Measurements from ENCODE around the gene GET4. TPM values are rescaled to one million over a fixed set of nuclear protein-coding genes. Genes with fewer than 3 reads are reported as not detected.
A peak's percentile ranks its signal among the peaks of the same experiment; 100 is the strongest.

Gene GET4
- total RNA-seq, 2 donors from 2014 or later: 34.8 to 42.2 TPM

GRCh38 chr7:886626-887487 lies 10.5 kb downstream of the GET4 start:
- Histone ChIP-seq H3K27me3 (no peaks in the 10 kb centered on the region), H3K36me3 (replicated peaks in 1 of 2; ENCODE audit: insufficient read depth in 1 of 2, low read depth in 2 of 2) (peaks cover 8 to 16% of the 10 kb centered on the region in 2 donors), H3K27ac (no peak overlapping the region), H3K9me3 (no peaks in the 10 kb centered on the region), H3K4me3 (no peak overlapping the region), H3K4me1 (peaks cover 48% of the 10 kb centered on the region)
- WGBS, 2 donors: 84 to 92% methylated on average over 16 to 37 of the region's 40 CpGs
- intact Hi-C loops (cut with DNase I): no loop called here
- DNase-seq (peak in 1 of 4 donors; percentile 16), ATAC-seq (no peak)
- TF ChIP-seq POLR2A (IDR thresholded peaks at IDR 0.05) (no peak), CTCF (IDR thresholded peaks at IDR 0.05) (no peak)

- no peak for TF ChIP-seq CTCF (IDR thresholded peaks at IDR 0.05)
- TF ChIP-seq POLR2A (IDR thresholded peaks at IDR 0.05): no peak
- no peak overlapping the region for H3K27ac ChIP-seq
Observed at GRCh38 chr7:887488-887820, 11.1 kb downstream of the GET4 start.

GRCh38 chr7:888081-889024 lies 12.0 kb downstream of the GET4 start:
- H3K9me3 ChIP-seq: no peaks in the 10 kb centered on the region
- no peaks in the 10 kb centered on the region for H3K27me3 ChIP-seq
- no peak overlapping the region for H3K27ac ChIP-seq
- intact Hi-C loops (cut with DNase I): no loop called here
- no peak overlapping the region for H3K4me3 ChIP-seq
- TF ChIP-seq CTCF (IDR thresholded peaks at IDR 0.05) (no peak), POLR2A (IDR thresholded peaks at IDR 0.05) (no peak)
- peak in 1 of 4 donors; percentile 11 for DNase-seq
- WGBS, 2 donors: 86 to 87% methylated on average over 21 to 42 of the region's 43 CpGs
- peaks cover 33% of the 10 kb centered on the region for H3K4me1 ChIP-seq
- no peak for ATAC-seq
- H3K36me3 ChIP-seq (replicated peaks in 1 of 2; ENCODE audit: insufficient read depth in 1 of 2, low read depth in 2 of 2): peaks cover 17 to 21% of the 10 kb centered on the region in 2 donors

More at GRCh38 chr7:887488-887820, 11.1 kb downstream of the GET4 start:
- intact Hi-C loops (cut with DNase I): no loop called here
- DNase-seq: peak in 1 of 4 donors; percentile 10
- peaks cover 14 to 21% of the 10 kb centered on the region in 2 donors for H3K36me3 ChIP-seq (replicated peaks in 1 of 2; ENCODE audit: insufficient read depth in 1 of 2, low read depth in 2 of 2)
- H3K4me3 ChIP-seq: no peak overlapping the region
- no peaks in the 10 kb centered on the region for H3K9me3 ChIP-seq
- no peaks in the 10 kb centered on the region for H3K27me3 ChIP-seq
- 92 to 98% methylated on average over 13 to 18 of the region's 18 CpGs for WGBS, 2 donors
- H3K4me1 ChIP-seq: peaks cover 42% of the 10 kb centered on the region
- ATAC-seq: no peak

GRCh38 chr7:889025-889390 lies 12.7 kb downstream of the GET4 start:
- DNase-seq (no peak), ATAC-seq (no peak)
- no peak for TF ChIP-seq CTCF (IDR thresholded peaks at IDR 0.05)
- no peak for TF ChIP-seq POLR2A (IDR thresholded peaks at IDR 0.05)
- H3K4me1 ChIP-seq: peaks cover 27% of the 10 kb centered on the region
- H3K27me3 ChIP-seq: no peaks in the 10 kb centered on the region
- H3K4me3 ChIP-seq: no peak overlapping the region
- intact Hi-C loops (cut with DNase I): no loop called here
- peaks cover 22 to 23% of the 10 kb centered on the region in 2 donors for H3K36me3 ChIP-seq (replicated peaks in 1 of 2; ENCODE audit: insufficient read depth in 1 of 2, low read depth in 2 of 2)
- no peaks in the 10 kb centered on the region for H3K9me3 ChIP-seq
- H3K27ac ChIP-seq: no peak overlapping the region
- 93% methylated on average over 15 of the region's 15 CpGs; no CpG with 5 or more reads in 1 of the 2 donors for WGBS, 2 donors

Data from body of pancreas (tissue), 4 donors.